ENCODE measurements around the gene SLC25A1.

Gene SLC25A1

DNA sequence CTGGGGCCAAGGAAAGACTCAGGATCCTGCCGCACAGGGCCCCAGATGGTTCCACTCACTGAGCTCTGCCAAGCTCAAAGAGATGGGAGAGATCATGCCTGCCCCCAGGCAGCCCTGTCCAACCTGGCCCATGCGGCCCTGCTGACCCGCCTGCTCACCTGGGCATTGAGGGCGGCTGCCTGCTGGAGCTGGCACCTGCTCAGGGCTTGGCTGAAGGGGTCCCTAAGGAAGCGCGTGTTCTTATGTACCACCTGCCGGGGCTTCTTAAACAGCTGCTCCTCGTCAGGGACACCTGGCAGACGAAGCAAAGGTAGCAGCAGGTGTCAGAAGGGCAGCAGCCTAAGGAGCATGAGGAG, 39.6 kb downstream of the SLC25A1 start:
- no peak for DNase-seq (ENCODE audit: low read depth, low spot score)
- in situ Hi-C loops (cut with HindIII; ENCODE audit: low sequenced_read_pairs), result no loop called here
- TF ChIP-seq, protein P1, sequence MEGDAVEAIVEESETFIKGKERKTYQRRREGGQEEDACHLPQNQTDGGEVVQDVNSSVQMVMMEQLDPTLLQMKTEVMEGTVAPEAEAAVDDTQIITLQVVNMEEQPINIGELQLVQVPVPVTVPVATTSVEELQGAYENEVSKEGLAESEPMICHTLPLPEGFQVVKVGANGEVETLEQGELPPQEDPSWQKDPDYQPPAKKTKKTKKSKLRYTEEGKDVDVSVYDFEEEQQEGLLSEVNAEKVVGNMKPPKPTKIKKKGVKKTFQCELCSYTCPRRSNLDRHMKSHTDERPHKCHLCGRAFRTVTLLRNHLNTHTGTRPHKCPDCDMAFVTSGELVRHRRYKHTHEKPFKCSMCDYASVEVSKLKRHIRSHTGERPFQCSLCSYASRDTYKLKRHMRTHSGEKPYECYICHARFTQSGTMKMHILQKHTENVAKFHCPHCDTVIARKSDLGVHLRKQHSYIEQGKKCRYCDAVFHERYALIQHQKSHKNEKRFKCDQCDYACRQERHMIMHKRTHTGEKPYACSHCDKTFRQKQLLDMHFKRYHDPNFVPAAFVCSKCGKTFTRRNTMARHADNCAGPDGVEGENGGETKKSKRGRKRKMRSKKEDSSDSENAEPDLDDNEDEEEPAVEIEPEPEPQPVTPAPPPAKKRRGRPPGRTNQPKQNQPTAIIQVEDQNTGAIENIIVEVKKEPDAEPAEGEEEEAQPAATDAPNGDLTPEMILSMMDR (IDR thresholded peaks at IDR 0.05; ENCODE audit: low read depth, low read length), result no peak

DNA sequence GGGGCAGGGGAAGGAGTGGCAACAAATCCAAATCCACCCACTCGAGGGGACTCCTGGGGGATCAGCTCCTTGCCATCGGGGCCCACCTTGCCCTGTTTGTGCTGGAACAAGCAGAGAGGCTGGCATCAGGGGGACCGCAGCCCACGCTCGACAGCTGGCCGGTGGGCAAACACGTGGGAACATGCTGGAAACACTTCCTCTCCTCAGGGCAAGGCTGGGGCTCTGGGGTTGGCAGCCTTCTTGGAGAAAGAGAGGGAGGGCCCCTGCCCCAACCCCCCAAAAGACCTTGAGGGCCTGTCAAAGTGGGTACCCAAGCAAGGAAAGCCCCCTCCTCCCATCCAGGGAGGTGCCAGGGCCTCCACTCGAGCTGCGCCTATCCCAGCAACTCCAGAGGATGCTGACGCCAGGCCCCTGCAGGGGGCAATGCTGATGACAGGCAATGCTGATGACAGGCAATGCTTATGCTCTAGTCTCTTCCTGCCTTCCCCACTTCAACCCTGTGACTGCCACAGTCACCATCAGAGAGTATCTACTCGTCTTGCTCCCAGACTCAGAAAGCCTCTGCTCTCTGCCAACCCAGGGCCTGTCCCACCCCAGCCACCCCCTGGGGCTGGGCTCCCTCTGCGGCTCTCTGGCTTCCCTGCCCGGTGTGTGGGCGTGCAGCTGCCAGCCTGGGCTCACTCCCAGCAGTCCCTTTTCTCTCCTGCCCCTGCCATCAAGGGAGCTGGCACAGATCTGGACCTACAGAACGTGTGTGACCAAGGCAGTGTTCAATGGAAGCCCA, 40.1 kb downstream of the SLC25A1 start:
- TF ChIP-seq, protein P1 (IDR thresholded peaks at IDR 0.05; ENCODE audit: low read depth, low read length), result no peak
- in situ Hi-C loops (cut with HindIII; ENCODE audit: low sequenced_read_pairs), result no loop called here
- no peak overlapping the region for H3K4me3 ChIP-seq (ENCODE audit: low read depth, low read length)
- DNase-seq (ENCODE audit: low read depth, low spot score), result no peak

More for the DNA sequence above, 39.6 kb downstream of the SLC25A1 start:
- H3K4me3 ChIP-seq (ENCODE audit: low read depth, low read length), result no peak overlapping the region

DNA sequence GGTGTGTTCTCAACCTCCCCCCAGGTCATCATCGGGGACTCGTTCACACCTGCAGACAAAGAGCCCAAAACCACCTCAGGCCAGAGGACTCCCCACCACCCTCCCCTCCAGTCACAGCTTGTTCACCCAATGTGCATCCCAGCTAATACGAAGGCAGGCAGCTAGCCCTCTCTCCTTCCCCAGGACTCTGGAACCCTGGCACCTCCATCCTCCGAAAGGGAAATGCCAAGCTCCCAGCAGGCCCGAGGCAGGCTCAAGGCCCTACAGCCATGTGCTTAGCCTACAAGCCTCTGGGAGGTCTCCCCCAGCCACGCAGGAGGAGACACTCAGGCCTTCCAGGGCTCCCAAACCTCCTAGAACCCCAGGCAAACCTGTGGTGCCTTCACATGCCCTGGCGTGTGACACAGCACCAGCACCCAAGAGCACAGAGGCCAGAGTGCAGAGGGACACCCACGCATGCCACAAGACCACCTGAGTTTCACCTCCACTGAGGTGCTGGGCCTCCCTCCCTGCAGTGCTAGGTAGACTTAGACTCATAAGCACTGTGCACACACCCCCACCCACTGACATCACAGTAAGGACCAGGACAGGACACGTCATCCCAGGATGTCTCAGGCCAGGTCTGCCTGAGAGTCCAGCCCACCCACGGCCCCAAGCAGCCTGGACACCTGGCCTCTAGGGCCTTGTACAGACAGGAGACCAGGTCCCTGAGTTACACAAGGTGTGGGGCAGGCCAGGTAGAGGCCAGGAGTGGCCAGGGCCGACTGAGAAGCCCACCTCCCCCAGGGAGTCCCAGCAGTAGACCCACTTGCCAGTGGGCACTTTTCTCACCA, 40.9 kb downstream of the SLC25A1 start:
- in situ Hi-C loops (cut with HindIII; ENCODE audit: low sequenced_read_pairs), result no loop called here
- TF ChIP-seq, protein P1 (IDR thresholded peaks at IDR 0.05; ENCODE audit: low read depth, low read length), result no peak

DNA sequence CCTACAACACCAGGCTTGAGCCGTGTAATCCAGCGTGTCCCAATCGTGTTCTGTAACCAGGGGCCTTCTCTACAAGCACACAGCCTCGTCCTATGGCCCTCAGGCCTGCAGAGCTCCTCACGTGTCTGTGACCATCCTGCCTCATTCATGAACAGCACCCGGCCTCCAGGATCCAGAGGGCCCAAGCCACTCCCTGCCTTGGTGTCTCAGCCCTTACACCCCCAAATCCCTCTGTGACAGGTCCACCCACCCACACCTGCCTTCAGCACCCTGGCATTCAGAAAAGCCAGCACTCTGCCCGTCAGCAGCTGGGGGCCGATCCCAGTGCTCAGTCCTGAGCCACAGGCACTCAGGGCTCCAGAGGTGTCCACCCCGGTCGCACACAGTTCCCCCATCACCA, 41.6 kb downstream of the SLC25A1 start:
- in situ Hi-C loops (cut with HindIII; ENCODE audit: low sequenced_read_pairs), result no loop called here
- TF ChIP-seq, protein P1 (IDR thresholded peaks at IDR 0.05; ENCODE audit: low read depth, low read length), result no peak

More for the DNA sequence above, 40.9 kb downstream of the SLC25A1 start:
- no peak overlapping the region for H3K4me3 ChIP-seq (ENCODE audit: low read depth, low read length)
- DNase-seq (ENCODE audit: low read depth, low spot score), result no peak

DNA sequence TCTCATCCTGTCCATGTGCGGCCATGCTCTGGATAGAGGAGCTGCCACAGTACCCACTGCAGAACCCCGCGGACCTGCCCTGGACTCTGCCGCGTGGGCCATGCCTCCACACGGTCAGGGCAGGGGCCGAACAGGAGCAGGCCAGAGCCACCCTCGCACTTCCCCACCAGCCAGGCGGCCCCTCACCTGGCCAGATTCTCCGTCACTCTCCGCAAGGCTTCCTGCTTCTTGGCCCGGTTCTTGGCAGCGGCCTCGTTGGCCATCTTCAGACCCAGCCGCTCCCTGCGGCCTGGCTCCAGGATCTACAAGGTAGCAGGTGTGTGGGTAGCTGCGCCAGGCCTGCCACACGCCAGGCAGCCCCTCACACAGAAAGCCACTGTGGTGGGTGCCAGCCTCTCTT, 43.7 kb downstream of the SLC25A1 start:
- no peak overlapping the region for H3K4me3 ChIP-seq (ENCODE audit: low read depth, low read length)
- DNase-seq (ENCODE audit: low read depth, low spot score), result no peak
- in situ Hi-C loops (cut with HindIII; ENCODE audit: low sequenced_read_pairs), result no loop called here
- TF ChIP-seq, protein P1 (IDR thresholded peaks at IDR 0.05; ENCODE audit: low read depth, low read length), result no peak

More for the DNA sequence above, 41.6 kb downstream of the SLC25A1 start:
- no peak for DNase-seq (ENCODE audit: low read depth, low spot score)
- H3K4me3 ChIP-seq (ENCODE audit: low read depth, low read length), result no peak overlapping the region

DNA sequence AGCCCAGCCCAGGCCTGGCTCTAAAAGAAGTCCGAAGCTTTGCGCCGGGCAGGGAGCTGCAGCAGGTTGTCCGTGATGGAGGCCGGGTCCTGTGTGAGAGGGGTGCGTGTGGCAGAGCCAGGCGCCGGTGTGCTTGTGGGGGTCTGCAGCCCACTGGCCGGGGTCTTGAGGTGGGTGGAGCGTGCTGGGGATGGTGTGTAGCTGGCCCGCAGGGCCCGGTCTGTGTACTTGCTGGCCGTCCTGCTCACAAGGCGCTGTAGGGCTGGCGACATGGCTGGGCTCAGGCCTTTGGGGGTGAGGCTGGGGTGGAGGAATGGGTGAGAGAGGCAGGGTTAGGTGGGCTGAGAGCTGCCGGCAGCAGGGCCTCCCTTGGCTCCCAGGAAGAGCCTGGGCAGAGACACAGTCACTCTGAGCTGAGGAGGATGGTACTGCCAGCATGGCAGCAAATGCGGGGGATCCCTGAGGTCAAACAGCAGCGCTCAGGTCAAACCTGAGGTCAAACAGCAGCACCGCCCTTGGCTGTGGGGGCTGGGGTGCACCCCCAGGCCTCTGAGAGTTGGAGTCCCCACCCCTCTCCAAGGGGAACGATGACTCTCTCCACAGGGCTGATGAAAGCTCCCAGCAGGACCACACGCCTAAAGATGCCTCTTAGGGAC, 44.2 kb downstream of the SLC25A1 start:
- in situ Hi-C loops (cut with HindIII; ENCODE audit: low sequenced_read_pairs), result no loop called here
- no peak overlapping the region for H3K4me3 ChIP-seq (ENCODE audit: low read depth, low read length)
- no peak for DNase-seq (ENCODE audit: low read depth, low spot score)
- TF ChIP-seq, protein P1 (IDR thresholded peaks at IDR 0.05; ENCODE audit: low read depth, low read length), result no peak
